GM18505 (cell line): Measurements from ENCODE around the gene ELP2.
"Not testable (repeated sequence)": the region's sequence is repeated elsewhere in the genome, so short reads cannot be mapped to it uniquely, and the experiment has no call there.

Source experiments
- ATAC-seq: cut with Tn5 transposase; IDR thresholded peaks from one replicate; pipeline ENCODE4 v1.9.1; 2021; ENCODE audit not compliant: unreplicated experiment
- POLR2A ChIP-seq: IDR thresholded peaks from 4 replicates; pipeline ENCODE4 v1.6.1; 2011; ENCODE audit warnings: borderline replicate concordance; ENCODE audit not compliant: insufficient read depth, insufficient read length; ENCODE audit errors: extremely low read depth

The ELP2 gene

GRCh38 chr18:36158266-36158867 is 28.7 kb downstream of the ELP2 start:
- no peak for TF ChIP-seq POLR2A
- ATAC-seq: no peak

- TF ChIP-seq POLR2A: no peak
- no peak for ATAC-seq
These were observed 31.3 kb downstream of the ELP2 start for GRCh38 chr18:36160959-36161371.

- no peak for ATAC-seq
- no peak for TF ChIP-seq POLR2A
These were observed 33.3 kb downstream of the ELP2 start for GRCh38 chr18:36162981-36163380.

GRCh38 chr18:36167692-36168218 is 38.1 kb downstream of the ELP2 start:
- no peak for ATAC-seq
- no peak for TF ChIP-seq POLR2A

GRCh38 chr18:36168296-36168695 is 38.6 kb downstream of the ELP2 start:
- not testable (repeated sequence) for ATAC-seq

- TF ChIP-seq POLR2A: no peak
- ATAC-seq: no peak
These were observed 40.2 kb downstream of the ELP2 start for GRCh38 chr18:36169938-36170337.

- no peak for ATAC-seq
- TF ChIP-seq POLR2A: no peak
These were observed 45.8 kb downstream of the ELP2 start for GRCh38 chr18:36175481-36175880.

GRCh38 chr18:36176177-36176584 is 46.5 kb downstream of the ELP2 start:
- ATAC-seq: no peak
- no peak for TF ChIP-seq POLR2A

GRCh38 chr18:36176711-36177110 is 47.0 kb downstream of the ELP2 start:
- ATAC-seq: no peak
- no peak for TF ChIP-seq POLR2A

GRCh38 chr18:36177913-36178312 is 48.2 kb downstream of the ELP2 start:
- ATAC-seq: no peak
- no peak for TF ChIP-seq POLR2A

- ATAC-seq: no peak
- TF ChIP-seq POLR2A: no peak
These were observed 50.1 kb downstream of the ELP2 start for GRCh38 chr18:36179562-36180355.

GRCh38 chr18:36181441-36181840 is 51.7 kb downstream of the ELP2 start:
- no peak for TF ChIP-seq POLR2A
- ATAC-seq: no peak

- no peak for TF ChIP-seq POLR2A
- ATAC-seq: no peak
These were observed 52.3 kb downstream of the ELP2 start for GRCh38 chr18:36181898-36182506.

- ATAC-seq: no peak
These were observed 53.3 kb downstream of the ELP2 start for GRCh38 chr18:36183033-36183432.

GRCh38 chr18:36183987-36184386 is 54.3 kb downstream of the ELP2 start:
- ATAC-seq: no peak

More at GRCh38 chr18:36183033-36183432, 53.3 kb downstream of the ELP2 start:
- TF ChIP-seq POLR2A: no peak

More at GRCh38 chr18:36183987-36184386, 54.3 kb downstream of the ELP2 start:
- TF ChIP-seq POLR2A: no peak
